Spleen (tissue), 11 donors: ENCODE data around the gene IFITM10. TPM values are rescaled to one million over a fixed set of nuclear protein-coding genes. Genes with fewer than 3 reads are reported as not detected.

ENCODE experiments used
- DNase-seq: peaks from one replicate; pipeline ENCODE4 v3.0.0-alpha.2; 2020
- H3K27ac ChIP-seq, 8 donors: fragments of 200-600 bp; sonication (generic) in 7 of 8; 1 replicate in 4 of 8; 2 replicates in 4 of 8; pipeline versions ENCODE4 v1.5.0 to v1.8.0; 2016 to 2021; ENCODE audit warnings: inconsistent platforms in 4 of 8, mild to moderate bottlenecking in 4 of 8, moderate library complexity in 1 of 8
- H3K27me3 ChIP-seq, 7 donors: fragments of 200-600 bp; sonication (generic) in 6 of 7; replicated peaks in 1 of 7; 1 replicate in 4 of 7; 2 replicates in 3 of 7; pipeline versions ENCODE4 v1.5.0 to v1.8.0; 2016 to 2021; ENCODE audit warnings: inconsistent platforms in 3 of 7, mild to moderate bottlenecking in 1 of 7
- H3K36me3 ChIP-seq, 6 donors: fragments of 200-600 bp; sonication (generic) in 5 of 6; 1 replicate in 4 of 6; 2 replicates in 2 of 6; pipeline versions ENCODE4 v1.5.0 to v1.8.0; 2016 to 2021; ENCODE audit warnings: inconsistent platforms in 2 of 6
- H3K4me1 ChIP-seq, 6 donors: fragments of 200-600 bp; sonication (generic) in 5 of 6; 1 replicate in 3 of 6; 2 replicates in 3 of 6; pipeline versions ENCODE4 v1.5.0 to v1.8.0; 2016 to 2021; ENCODE audit warnings: inconsistent platforms in 3 of 6
- H3K4me3 ChIP-seq, 8 donors: fragments of 200-600 bp; sonication (generic) in 7 of 8; 1 replicate in 4 of 8; 2 replicates in 4 of 8; pipeline versions ENCODE4 v1.5.0 to v1.8.0; 2016 to 2021; ENCODE audit warnings: inconsistent platforms in 4 of 8, mild to moderate bottlenecking in 4 of 8, moderate library complexity in 2 of 8
- H3K9me3 ChIP-seq, 8 donors: fragments of 200-600 bp; sonication (generic) in 7 of 8; 1 replicate in 4 of 8; 2 replicates in 4 of 8; pipeline versions ENCODE4 v1.5.0 to v1.8.0; 2016 to 2021; ENCODE audit warnings: inconsistent platforms in 4 of 8
- POLR2A ChIP-seq, 3 donors: fragments of 450-650 bp; IDR thresholded peaks; one replicate each; pipeline ENCODE4 v1.5.1; 2017; ENCODE audit warnings: antibody characterized with exemption in 3 of 3, mild to moderate bottlenecking in 1 of 3
- POLR2AphosphoS5 ChIP-seq, 3 donors: sonication (generic); formaldehyde crosslinking; IDR thresholded peaks; one replicate each; pipeline ENCODE4 v1.5.1; 2017; ENCODE audit warnings: antibody characterized with exemption in 3 of 3
- WGBS, 5 donors: extraction: QIAGEN DNeasy Blood & Tissue Kit in 3 of 5; methylation state at CpG; one replicate each; pipeline versions ENCODE4 v1.1.5 to v1.1.7; 2013 to 2018; 5-methylcytosine and 5-hydroxymethylcytosine counted together
- intact Hi-C: fragments of 100-400 bp; cut with DNase I; formaldehyde crosslinking; loops from one replicate; pipeline ENCODE4 v1.15.0; 2023; ENCODE audit warnings: low total_unique reads
- polyA plus RNA-seq, 3 donors: library from polyadenylated mRNA; stranded (reverse); fragments of 200-250 nt; gene quantifications; one replicate each; pipeline ENCODE4 v1.2.1, GENCODE V29; 2013
- total RNA-seq, 7 donors: library from RNA; depleted of rRNA in 3 of 7; stranded (reverse); fragments of >200 nt in 3 of 7; fragmentation: NEBNext Ultra II Directional in 4 of 7; extraction: Animal tissue kit (Norgen Biotek cat#: 25700) in 4 of 7; gene quantifications; one replicate each; pipeline versions ENCODE4 v1.1.0 to v1.2.1, GENCODE V29; 2016 to 2021
- TF ChIP-seq, protein P1 (sequence below), 11 experiments: fragments of 200-600 bp in 7 of 11; fragments of 450-650 bp in 4 of 11; sonication (generic) in 4 of 11; IDR thresholded peaks in 8 of 11; conservative IDR thresholded peaks in 3 of 11; 1 replicate in 7 of 11; 2 replicates in 4 of 11; pipeline versions ENCODE4 v1.4.0 to v1.8.0; 2016 to 2021; ENCODE audit warnings: antibody characterized with exemption in 11 of 11, inconsistent platforms in 4 of 11, mild to moderate bottlenecking in 1 of 11
- donor health status: healthy with polysubstance abuse.
- donor health status: DM: no; HTN: no; CAD: no; lungs with moderate emphysema.
- donor health status: DM: no; HTN: no; CAD: no.
- donor health status: Bipolar disorder and iron deficiency.
- donor health status: healthy.
- donor health status: DM: no; HTN: no; CAD: no.
- donor health status: DM: yes; HTN: yes; CAD: no.

IFITM10 gene
- total and polyA plus RNA-seq, 10 donors = 0.80 to 41.6 (median 7.3) TPM

DNA sequence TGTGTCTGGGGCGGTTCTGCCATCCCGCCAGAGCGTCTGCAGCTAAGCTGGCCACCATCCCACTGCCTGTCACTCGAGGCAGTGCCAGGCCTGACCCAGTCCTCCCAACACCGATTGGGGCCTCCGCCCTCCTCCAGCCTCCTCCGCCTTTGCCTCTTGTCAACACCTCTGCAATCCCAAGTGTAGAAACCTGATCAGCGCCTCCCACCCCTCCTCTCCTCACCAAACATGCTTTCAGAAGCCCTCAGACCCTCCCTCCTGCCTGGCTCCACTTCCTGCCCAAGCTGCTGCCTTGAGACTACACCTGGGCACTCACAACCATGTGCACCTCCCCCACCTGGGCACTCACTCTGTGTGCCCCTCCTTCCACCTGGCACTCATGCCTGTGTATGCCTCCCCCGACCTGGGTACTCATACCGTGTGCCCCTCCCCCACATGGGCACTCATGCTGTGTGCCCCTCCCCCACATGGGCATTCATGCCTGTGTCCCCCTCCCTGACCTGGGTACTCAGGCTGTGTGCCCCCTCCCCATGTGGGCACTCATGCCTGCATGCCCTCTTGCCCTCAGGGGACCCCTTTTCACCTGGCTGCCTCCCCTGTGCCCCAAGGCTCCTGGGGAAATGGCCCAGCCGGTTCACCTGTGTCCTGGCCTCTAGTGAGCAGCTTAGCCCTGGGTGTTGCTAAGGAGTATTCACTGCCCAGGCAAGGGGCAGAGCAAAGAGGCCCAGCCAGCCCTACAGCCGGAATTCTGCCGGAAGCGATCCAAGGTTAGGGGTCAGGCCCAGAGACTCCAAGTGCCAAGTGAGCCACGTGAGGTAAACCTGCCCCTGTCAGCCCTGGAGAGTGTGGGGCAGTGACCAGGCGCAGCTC, 5.5 kb upstream of the IFITM10 start:
- DNase-seq = peak; percentile 82
- Histone ChIP-seq H3K4me1 (peaks cover 81 to 100% (median 96%) of the 10 kb centered on the region in 6 donors), H3K9me3 (no peaks in the 10 kb centered on the region), H3K4me3 (peak overlapping the region in 1 of 8 donors; percentile 99), H3K36me3 (peaks cover 5 to 100% (median 53%) of the 10 kb centered on the region in 6 donors), H3K27ac (peak overlapping the region in 7 of 8 donors; percentile 93 to 99 (median 95)), H3K27me3 (peaks cover 0 to 3% (median 0%) of the 10 kb centered on the region in 7 donors)
- TF ChIP-seq POLR2AphosphoS5 (IDR thresholded peaks at IDR 0.05) = peak; percentile 13 to 66 (median 41)
- TF ChIP-seq, protein P1, sequence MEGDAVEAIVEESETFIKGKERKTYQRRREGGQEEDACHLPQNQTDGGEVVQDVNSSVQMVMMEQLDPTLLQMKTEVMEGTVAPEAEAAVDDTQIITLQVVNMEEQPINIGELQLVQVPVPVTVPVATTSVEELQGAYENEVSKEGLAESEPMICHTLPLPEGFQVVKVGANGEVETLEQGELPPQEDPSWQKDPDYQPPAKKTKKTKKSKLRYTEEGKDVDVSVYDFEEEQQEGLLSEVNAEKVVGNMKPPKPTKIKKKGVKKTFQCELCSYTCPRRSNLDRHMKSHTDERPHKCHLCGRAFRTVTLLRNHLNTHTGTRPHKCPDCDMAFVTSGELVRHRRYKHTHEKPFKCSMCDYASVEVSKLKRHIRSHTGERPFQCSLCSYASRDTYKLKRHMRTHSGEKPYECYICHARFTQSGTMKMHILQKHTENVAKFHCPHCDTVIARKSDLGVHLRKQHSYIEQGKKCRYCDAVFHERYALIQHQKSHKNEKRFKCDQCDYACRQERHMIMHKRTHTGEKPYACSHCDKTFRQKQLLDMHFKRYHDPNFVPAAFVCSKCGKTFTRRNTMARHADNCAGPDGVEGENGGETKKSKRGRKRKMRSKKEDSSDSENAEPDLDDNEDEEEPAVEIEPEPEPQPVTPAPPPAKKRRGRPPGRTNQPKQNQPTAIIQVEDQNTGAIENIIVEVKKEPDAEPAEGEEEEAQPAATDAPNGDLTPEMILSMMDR (IDR thresholded peaks at IDR 0.05 in 8 of 11, conservative IDR thresholded peaks at IDR 0.05 in 3 of 11) = no peak
- no peak for TF ChIP-seq POLR2A (IDR thresholded peaks at IDR 0.05)
- intact Hi-C loops = no loop called here
- WGBS, 5 donors = 53 to 60% (median 58%) methylated on average over 14 to 16 of the region's 16 CpGs

DNA sequence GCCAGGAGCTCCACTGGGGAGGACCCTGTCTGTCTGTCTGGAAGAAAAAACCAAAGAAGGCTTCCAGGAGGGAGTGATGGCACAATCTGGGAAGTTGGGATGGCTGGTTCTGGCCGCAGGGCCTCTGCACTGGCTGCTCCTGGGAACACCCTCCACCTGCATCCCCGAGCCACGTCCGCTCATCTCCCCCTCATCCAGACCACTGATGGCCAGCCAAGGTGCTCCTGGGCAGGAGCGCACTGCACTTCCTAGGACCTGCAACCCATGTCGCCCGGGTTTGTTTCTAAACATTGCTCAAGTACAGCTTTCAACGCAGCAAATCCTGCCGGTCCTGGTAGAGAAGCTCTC, 4.9 kb upstream of the IFITM10 start:
- peak; percentile 74 for DNase-seq
- Histone ChIP-seq H3K4me3 (peak overlapping the region in 1 of 8 donors; percentile 99), H3K27me3 (peaks cover 0 to 9% (median 0%) of the 10 kb centered on the region in 7 donors), H3K36me3 (peaks cover 5 to 94% (median 48%) of the 10 kb centered on the region in 6 donors), H3K9me3 (no peaks in the 10 kb centered on the region), H3K27ac (peak overlapping the region in 6 of 8 donors; percentile 27 to 99 (median 95)), H3K4me1 (peaks cover 77 to 100% (median 95%) of the 10 kb centered on the region in 6 donors)
- intact Hi-C loops = no loop called here
- TF ChIP-seq POLR2A (IDR thresholded peaks at IDR 0.05) = no peak
- 56 to 78% (median 73%) methylated on average over 9 of the region's 9 CpGs for WGBS, 5 donors

DNA sequence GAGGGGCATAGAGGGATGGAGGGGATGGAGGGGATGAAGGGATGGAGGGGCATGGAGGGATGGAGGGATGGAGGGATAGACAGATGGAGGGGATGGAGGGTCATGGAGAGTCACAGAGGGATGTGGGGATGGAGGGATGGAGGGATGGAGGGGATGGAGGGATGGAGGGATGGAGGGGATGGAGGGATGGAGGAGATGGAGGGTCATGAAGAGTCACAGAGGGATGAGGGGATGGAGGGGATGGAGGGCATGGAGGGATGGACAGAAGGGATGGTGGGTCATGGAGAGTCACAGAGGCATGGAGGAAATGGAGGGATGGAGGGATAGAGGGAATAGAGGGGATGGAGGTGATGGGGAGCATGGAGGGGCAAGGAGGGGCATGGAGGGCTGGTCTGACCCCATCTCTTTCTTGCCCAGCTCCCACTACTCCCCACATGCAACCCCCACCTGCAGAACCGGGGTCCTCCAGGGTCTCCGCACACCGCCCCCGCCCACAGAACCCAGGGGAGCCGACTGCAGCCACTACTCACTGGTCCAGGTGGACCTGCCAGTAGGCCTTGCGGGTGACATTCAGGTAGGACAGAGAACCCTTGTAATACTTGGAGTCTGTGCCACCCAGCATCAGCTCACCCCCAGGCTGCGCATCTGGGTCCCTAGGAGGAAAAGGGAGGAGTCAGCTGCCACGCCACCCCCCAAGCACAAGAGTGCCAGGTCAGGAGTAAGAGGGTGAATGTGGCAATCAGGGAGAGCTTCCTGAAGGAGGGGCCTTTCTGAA, 4.2 kb upstream of the IFITM10 start:
- intact Hi-C loops = no loop called here
- H3K4me3 ChIP-seq = no peak overlapping the region
- H3K27ac ChIP-seq = peak overlapping the region in 5 of 8 donors; percentile 94 to 99 (median 96)
- no peaks in the 10 kb centered on the region for H3K9me3 ChIP-seq
- DNase-seq = peak; percentile 76
- peaks cover 5 to 86% (median 48%) of the 10 kb centered on the region in 6 donors for H3K36me3 ChIP-seq
- peaks cover 70 to 100% (median 93%) of the 10 kb centered on the region in 6 donors for H3K4me1 ChIP-seq
- 80 to 90% (median 89%) methylated on average over 5 to 8 of the region's 8 CpGs for WGBS, 5 donors
- TF ChIP-seq, protein P1 (IDR thresholded peaks at IDR 0.05 in 8 of 11, conservative IDR thresholded peaks at IDR 0.05 in 3 of 11) = no peak
- TF ChIP-seq POLR2AphosphoS5 (IDR thresholded peaks at IDR 0.05) (peak in 1 of 3 donors; percentile 29), POLR2A (IDR thresholded peaks at IDR 0.05) (no peak)
- peaks cover 0 to 17% (median 0%) of the 10 kb centered on the region in 7 donors for H3K27me3 ChIP-seq

DNA sequence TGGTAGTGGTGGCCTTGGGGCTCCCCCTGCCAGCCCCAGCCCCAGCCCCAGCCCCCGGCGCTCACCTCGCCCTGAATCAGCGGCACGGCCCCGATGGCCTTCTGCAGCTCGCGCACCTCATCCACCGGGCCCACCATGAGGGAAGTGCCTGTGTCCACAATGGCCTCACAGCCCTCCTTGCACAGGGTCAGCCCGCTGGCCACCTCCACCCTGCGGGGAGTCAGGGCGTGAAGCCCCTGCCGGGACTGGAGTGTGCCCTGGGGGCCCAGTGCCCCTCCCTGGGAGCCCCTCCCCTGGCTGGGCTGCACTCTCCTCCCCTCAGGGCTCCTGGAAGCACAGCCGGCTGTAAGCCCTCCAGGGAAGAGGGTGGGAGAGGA, 3.5 kb upstream of the IFITM10 start:
- Histone ChIP-seq H3K27me3 (peaks cover 0 to 23% (median 6%) of the 10 kb centered on the region in 7 donors), H3K4me1 (peaks cover 64 to 100% (median 93%) of the 10 kb centered on the region in 6 donors), H3K9me3 (no peaks in the 10 kb centered on the region), H3K36me3 (peaks cover 5 to 80% (median 48%) of the 10 kb centered on the region in 6 donors), H3K27ac (peak overlapping the region in 4 of 8 donors; percentile 8 to 99 (median 82)), H3K4me3 (no peak overlapping the region)
- TF ChIP-seq, protein P1 (IDR thresholded peaks at IDR 0.05 in 8 of 11, conservative IDR thresholded peaks at IDR 0.05 in 3 of 11) = no peak
- TF ChIP-seq POLR2AphosphoS5 (IDR thresholded peaks at IDR 0.05) = peak in 1 of 3 donors; percentile 10
- no peak for DNase-seq
- WGBS, 5 donors = 84 to 90% (median 88%) methylated on average over 7 to 14 of the region's 14 CpGs
- intact Hi-C loops = no loop called here
